Thoracic aorta (tissue), 2 donors: Measurements from ENCODE around the gene RNPEP. TPM values are rescaled to one million over a fixed set of nuclear protein-coding genes. Genes with fewer than 3 reads are reported as not detected.
"Not testable (repeated sequence)": the region's sequence is repeated elsewhere in the genome, so short reads cannot be mapped to it uniquely, and the experiment has no call there.

Source experiments
- ATAC-seq: fragments of 150-250 bp; one replicate; pipeline ENCODE4 v1.8.0; 2017; ENCODE audit warnings: low read depth; ENCODE audit not compliant: insufficient number of reproducible peaks, low FRiP score
- DNase-seq: peaks from one replicate; pipeline ENCODE4 v3.0.0-alpha.2; 2020; ENCODE audit warnings: low spot score
- H3K27ac ChIP-seq, 2 donors: fragments of 200-600 bp; sonication (generic); 1 replicate in 1 of 2; 2 replicates in 1 of 2; pipeline ENCODE4 v1.5.1; 2016; ENCODE audit warnings: mild to moderate bottlenecking in 2 of 2, moderate library complexity in 2 of 2
- H3K27me3 ChIP-seq: fragments of 200-600 bp; sonication (generic); replicated peaks from 2 replicates; pipeline ENCODE4 v1.6.0; 2016; ENCODE audit warnings: mild to moderate bottlenecking; ENCODE audit not compliant: insufficient read depth
- H3K36me3 ChIP-seq: fragments of 200-600 bp; sonication (generic); one replicate; pipeline ENCODE4 v1.5.1; 2016
- H3K4me1 ChIP-seq, 2 donors: fragments of 200-600 bp; sonication (generic); 1 replicate in 1 of 2; 2 replicates in 1 of 2; pipeline versions ENCODE4 v1.5.1 to v1.6.0; 2016; ENCODE audit warnings: low read depth in 2 of 2, mild to moderate bottlenecking in 1 of 2; ENCODE audit not compliant: control insufficient read depth in 1 of 2
- H3K4me3 ChIP-seq: fragments of 200-600 bp; sonication (generic); 2 replicates; pipeline ENCODE4 v1.5.1; 2016; ENCODE audit warnings: mild to moderate bottlenecking
- H3K9me3 ChIP-seq: fragments of 200-600 bp; sonication (generic); 2 replicates; pipeline ENCODE4 v1.5.1; 2016
- CTCF ChIP-seq: fragments of 200-600 bp; sonication (generic); IDR thresholded peaks from one replicate; pipeline ENCODE4 v1.5.1; 2019; ENCODE audit warnings: antibody characterized with exemption
- total RNA-seq, 2 donors: library from RNA; depleted of rRNA; stranded (reverse); fragments of >200 nt; gene quantifications; one replicate each; pipeline versions ENCODE4 v1.1.0 to v1.2.3, GENCODE V29; 2016

The RNPEP gene
- total RNA-seq, 2 donors from 2014 or later = 46.3 to 58.2 TPM

- no peak for TF ChIP-seq CTCF
- Histone ChIP-seq H3K9me3 (no peaks in the 10 kb centered on the region), H3K27me3 (no peaks in the 10 kb centered on the region), H3K27ac (no peak overlapping the region), H3K4me3 (no peak overlapping the region), H3K4me1 (no peaks in the 10 kb centered on the region), H3K36me3 (no peaks in the 10 kb centered on the region)
- DNase-seq = no peak
- no peak for ATAC-seq
These were observed 35.5 kb downstream of the RNPEP start for GRCh38 chr1:202017749-202018467.

DNA sequence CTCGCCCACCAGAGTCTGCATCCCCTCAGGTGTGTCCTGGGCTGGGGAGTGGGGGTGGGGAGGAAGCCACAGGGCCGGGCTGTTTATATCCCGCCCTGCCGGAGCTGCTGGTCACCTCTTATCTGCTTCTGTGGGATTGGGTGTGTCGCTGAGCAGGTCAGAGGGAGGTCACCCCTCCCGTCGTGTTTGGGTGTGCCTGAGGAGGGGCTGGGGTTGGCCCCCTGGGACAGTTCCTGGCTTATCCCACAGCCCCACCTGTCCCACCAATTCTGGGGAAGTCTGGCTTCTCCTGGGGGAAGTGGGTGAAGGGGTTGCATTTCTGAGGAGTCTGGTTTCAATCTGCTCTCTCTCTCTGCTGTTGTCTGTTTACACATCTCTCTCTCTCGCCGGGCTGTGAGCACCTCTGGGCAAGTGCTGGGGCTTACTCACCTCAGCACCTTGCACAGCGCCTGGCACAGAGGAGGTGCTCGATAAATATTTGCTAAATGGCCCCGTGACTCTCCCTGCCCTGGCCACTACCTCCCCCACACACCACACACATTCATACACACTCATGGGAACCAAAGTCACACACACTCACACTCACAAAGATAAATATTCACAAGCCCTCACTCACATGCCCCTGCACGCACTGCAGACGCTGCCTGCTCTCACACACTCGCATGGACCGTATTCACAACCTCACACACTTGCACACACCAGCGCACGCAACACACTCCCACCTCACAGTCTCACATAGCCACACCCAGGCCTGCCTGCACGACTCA lies 36.2 kb downstream of the RNPEP start:
- no peaks in the 10 kb centered on the region for H3K9me3 ChIP-seq
- no peak overlapping the region for H3K4me3 ChIP-seq
- no peaks in the 10 kb centered on the region for H3K4me1 ChIP-seq
- no peaks in the 10 kb centered on the region for H3K27me3 ChIP-seq
- no peak for ATAC-seq
- DNase-seq = no peak
- no peak overlapping the region for H3K27ac ChIP-seq
- no peak for TF ChIP-seq CTCF
- no peaks in the 10 kb centered on the region for H3K36me3 ChIP-seq

DNA sequence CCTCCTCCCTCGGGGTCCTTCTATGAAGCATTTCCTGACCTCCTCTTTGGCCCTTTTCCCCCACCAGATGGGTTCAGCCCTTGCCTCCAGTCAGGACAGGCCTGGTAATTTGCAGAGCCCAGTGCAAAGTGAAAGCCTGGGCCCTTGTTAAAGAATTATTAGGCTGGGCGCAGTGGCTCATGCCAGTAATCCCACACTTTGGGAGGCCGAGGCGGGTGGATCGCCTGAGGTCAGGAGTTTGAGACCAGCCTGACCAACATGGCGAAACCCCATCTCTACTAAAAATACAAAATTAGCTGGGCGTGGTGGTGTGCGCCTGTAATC lies 36.7 kb downstream of the RNPEP start:
- DNase-seq, H3K4me1 ChIP-seq, H3K27ac ChIP-seq, H3K27me3 ChIP-seq, H3K4me3 ChIP-seq, H3K36me3 ChIP-seq, ATAC-seq, H3K9me3 ChIP-seq: not testable (repeated sequence)

GRCh38 chr1:202023001-202023433 lies 40.6 kb downstream of the RNPEP start:
- no peak for TF ChIP-seq CTCF
- Histone ChIP-seq H3K27me3 (no peaks in the 10 kb centered on the region), H3K4me3 (no peak overlapping the region), H3K27ac (no peak overlapping the region), H3K36me3 (no peaks in the 10 kb centered on the region), H3K9me3 (no peaks in the 10 kb centered on the region), H3K4me1 (no peaks in the 10 kb centered on the region)
- no peak for DNase-seq
- no peak for ATAC-seq

DNA sequence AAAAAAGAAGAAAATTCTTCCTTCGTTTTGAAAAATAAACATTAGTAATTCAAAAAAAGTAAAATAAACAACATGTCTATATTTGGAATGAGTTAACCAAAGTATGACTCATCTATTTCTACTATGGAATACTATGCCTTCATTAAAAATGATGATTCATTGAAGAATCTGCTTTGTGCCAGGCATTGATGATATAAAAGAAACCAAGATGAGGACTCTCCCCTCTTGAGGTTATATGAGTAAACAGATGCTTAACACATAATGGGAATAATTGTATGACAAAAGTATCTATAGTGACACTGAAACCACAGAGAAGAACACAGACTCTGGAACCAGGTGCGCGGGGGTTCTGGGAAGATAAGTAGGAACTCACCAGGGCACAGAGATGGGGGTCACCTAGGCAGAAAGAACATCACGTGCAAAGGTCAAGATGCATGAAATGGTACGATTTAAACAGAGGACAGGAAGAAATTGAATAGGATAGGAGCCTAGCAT lies 46.8 kb downstream of the RNPEP start:
- no peaks in the 10 kb centered on the region for H3K36me3 ChIP-seq
- no peaks in the 10 kb centered on the region for H3K27me3 ChIP-seq
- peaks cover under 1% of the 10 kb centered on the region in 2 donors for H3K4me1 ChIP-seq
- no peak for TF ChIP-seq CTCF
- ATAC-seq (no peak), DNase-seq (no peak)
- no peaks in the 10 kb centered on the region for H3K9me3 ChIP-seq
- H3K4me3 ChIP-seq = no peak overlapping the region
- no peak overlapping the region for H3K27ac ChIP-seq
